ENCODE results near the gene COL6A2.

The COL6A2 gene

GRCh38 chr21:46119637-46120271 is 21.8 kb downstream of the COL6A2 start:
- H3K4me3 ChIP-seq (replicated peaks; ENCODE audit: low read depth, low read length) = no peak overlapping the region
- no peaks in the 10 kb centered on the region for H3K27me3 ChIP-seq (replicated peaks; ENCODE audit: control insufficient read depth, insufficient read depth, low read length)
- no peak for DNase-seq (ENCODE audit: extremely low read depth, insufficient read length)
- H3K36me3 ChIP-seq (ENCODE audit: control insufficient read depth, insufficient read depth, low read length) = no peaks in the 10 kb centered on the region
- TF ChIP-seq, protein P1, sequence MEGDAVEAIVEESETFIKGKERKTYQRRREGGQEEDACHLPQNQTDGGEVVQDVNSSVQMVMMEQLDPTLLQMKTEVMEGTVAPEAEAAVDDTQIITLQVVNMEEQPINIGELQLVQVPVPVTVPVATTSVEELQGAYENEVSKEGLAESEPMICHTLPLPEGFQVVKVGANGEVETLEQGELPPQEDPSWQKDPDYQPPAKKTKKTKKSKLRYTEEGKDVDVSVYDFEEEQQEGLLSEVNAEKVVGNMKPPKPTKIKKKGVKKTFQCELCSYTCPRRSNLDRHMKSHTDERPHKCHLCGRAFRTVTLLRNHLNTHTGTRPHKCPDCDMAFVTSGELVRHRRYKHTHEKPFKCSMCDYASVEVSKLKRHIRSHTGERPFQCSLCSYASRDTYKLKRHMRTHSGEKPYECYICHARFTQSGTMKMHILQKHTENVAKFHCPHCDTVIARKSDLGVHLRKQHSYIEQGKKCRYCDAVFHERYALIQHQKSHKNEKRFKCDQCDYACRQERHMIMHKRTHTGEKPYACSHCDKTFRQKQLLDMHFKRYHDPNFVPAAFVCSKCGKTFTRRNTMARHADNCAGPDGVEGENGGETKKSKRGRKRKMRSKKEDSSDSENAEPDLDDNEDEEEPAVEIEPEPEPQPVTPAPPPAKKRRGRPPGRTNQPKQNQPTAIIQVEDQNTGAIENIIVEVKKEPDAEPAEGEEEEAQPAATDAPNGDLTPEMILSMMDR (IDR thresholded peaks at IDR 0.05; ENCODE audit: insufficient read depth, low read length, poor library complexity, severe bottlenecking) = no peak

GRCh38 chr21:46120301-46121285 is 22.7 kb downstream of the COL6A2 start:
- Histone ChIP-seq H3K36me3 (ENCODE audit: control insufficient read depth, insufficient read depth, low read length) (no peaks in the 10 kb centered on the region), H3K27me3 (replicated peaks; ENCODE audit: control insufficient read depth, insufficient read depth, low read length) (no peaks in the 10 kb centered on the region), H3K4me3 (replicated peaks; ENCODE audit: low read depth, low read length) (no peak overlapping the region)
- TF ChIP-seq, protein P1 (IDR thresholded peaks at IDR 0.05; ENCODE audit: insufficient read depth, low read length, poor library complexity, severe bottlenecking) = no peak
- DNase-seq (ENCODE audit: extremely low read depth, insufficient read length) = no peak

GRCh38 chr21:46121286-46122221 is 23.6 kb downstream of the COL6A2 start:
- no peak overlapping the region for H3K4me3 ChIP-seq (replicated peaks; ENCODE audit: low read depth, low read length)

GRCh38 chr21:46122237-46122671 is 24.3 kb downstream of the COL6A2 start:
- TF ChIP-seq, protein P1 (IDR thresholded peaks at IDR 0.05; ENCODE audit: insufficient read depth, low read length, poor library complexity, severe bottlenecking) = no peak
- Histone ChIP-seq H3K36me3 (ENCODE audit: control insufficient read depth, insufficient read depth, low read length) (no peaks in the 10 kb centered on the region), H3K27me3 (replicated peaks; ENCODE audit: control insufficient read depth, insufficient read depth, low read length) (no peaks in the 10 kb centered on the region), H3K4me3 (replicated peaks; ENCODE audit: low read depth, low read length) (no peak overlapping the region)
- DNase-seq (ENCODE audit: extremely low read depth, insufficient read length) = no peak

More at GRCh38 chr21:46121286-46122221, 23.6 kb downstream of the COL6A2 start:
- TF ChIP-seq, protein P1 (IDR thresholded peaks at IDR 0.05; ENCODE audit: insufficient read depth, low read length, poor library complexity, severe bottlenecking) = no peak
- Histone ChIP-seq H3K36me3 (ENCODE audit: control insufficient read depth, insufficient read depth, low read length) (no peaks in the 10 kb centered on the region), H3K27me3 (replicated peaks; ENCODE audit: control insufficient read depth, insufficient read depth, low read length) (no peaks in the 10 kb centered on the region)
- DNase-seq (ENCODE audit: extremely low read depth, insufficient read length) = no peak
